ENCODE data around the gene ZNF683.

DNA sequence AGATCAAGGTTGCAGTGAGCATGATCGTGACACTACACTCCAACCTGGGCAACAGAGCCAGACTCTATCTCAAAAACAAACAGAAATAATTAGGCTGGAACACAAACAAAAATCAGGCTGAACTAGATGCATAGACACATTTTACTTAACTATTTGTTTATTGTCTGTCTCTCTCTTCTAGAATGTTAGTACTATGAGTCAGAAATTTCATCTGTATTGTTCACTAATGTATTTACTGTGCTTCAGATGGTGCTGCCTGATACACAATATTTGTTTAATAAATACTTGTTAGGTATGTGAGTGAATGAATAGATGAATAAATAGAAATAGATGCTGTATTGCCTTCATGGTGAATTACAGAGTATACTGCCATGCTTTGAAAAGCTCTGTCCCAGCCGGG, 32.1 kb upstream of the ZNF683 start:
- TF ChIP-seq POLR2AphosphoS5 (IDR thresholded peaks at IDR 0.05; ENCODE audit: insufficient read depth, low read depth, low read length) (no peak), CTCF (IDR thresholded peaks at IDR 0.05; ENCODE audit: extremely low read depth in 1 of 2, insufficient read depth in 1 of 2, low read depth in 1 of 2, low read length in 2 of 2) (no peak), GATA2 (IDR thresholded peaks at IDR 0.05; ENCODE audit: insufficient read depth, insufficient read length, low read depth, low read length) (no peak)

Measured in endothelial cell of umbilical vein (primary cell).